ENCODE results near the gene PITPNB.

PITPNB gene

DNA sequence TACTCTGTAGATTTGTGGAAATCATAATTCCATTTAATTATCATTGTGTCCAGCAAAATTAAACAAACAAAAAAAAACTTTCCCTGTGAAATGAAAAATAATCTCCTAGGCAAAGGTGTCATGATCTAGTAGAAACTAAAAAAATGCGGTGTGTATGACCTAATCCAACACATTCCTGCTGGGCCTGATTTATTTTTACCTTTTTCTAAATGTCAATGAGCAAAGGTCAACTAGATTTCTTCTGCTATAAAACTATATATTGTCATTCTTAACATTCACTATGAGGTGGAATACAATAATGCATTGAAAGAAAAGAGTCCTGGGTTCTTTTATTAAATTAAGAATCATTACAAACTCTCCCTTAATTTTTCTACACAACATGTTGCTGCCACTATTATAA is 60.4 kb downstream of the PITPNB start:
- DNase-seq (ENCODE audit: low read depth), result no peak

DNA sequence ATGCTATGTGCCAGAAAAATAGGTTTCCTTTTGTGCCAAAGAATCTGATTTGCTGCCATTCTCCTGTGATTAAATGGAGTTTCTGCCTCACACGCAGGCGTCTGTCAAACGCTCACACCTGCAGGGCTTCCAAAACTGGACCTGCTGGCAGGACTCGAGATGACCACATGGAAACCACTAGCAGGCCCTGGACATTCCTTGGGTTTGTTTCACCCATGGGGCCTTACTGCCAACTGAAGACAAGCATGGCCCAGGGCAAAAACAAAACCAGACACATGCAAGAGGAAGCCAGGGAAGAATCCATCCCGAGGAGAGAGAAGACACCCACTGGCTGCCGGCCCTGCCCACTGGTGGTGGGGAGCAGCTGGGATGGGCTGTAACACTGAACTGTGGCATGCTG is 61.6 kb downstream of the PITPNB start:
- no peak for DNase-seq (ENCODE audit: low read depth)

DNA sequence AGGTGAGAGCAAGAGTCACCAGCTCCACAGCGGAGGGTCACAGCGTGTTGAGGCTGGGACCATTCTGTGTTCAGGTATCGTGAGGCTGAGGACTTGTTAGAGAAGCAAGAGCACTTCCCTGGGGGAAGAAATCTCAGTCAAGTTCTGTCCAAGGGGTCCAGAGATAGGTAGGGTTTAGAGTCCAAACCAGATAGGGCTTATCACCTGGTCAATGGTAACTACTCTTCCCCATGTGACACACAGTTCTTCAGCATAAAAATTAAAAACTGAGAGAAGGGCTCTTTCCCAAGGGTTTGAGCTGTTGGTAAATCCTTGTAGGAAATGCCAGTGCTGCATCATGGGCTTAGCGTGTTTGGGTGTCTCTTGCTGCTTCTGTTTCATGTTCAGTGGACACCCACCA is 62.7 kb downstream of the PITPNB start:
- DNase-seq (ENCODE audit: low read depth), result no peak

DNA sequence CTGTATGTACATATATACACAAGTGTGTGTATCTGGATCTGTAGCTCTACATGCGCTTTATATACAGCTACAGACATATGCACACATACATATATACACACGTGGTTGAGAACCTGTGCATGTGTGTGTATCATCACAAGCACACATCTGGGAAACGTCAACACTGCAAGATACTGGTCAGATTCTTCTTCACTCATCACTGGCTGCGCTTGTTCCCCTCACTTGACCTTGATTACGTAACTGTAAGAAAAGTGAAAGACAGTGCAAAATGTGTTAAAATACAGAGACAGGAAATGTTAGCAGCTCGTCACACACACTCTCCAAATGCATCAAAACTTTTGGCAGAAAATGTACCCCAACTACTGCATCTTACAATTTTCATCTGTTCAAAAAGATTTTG is 65.6 kb downstream of the PITPNB start:
- DNase-seq (ENCODE audit: low read depth), result no peak

DNA sequence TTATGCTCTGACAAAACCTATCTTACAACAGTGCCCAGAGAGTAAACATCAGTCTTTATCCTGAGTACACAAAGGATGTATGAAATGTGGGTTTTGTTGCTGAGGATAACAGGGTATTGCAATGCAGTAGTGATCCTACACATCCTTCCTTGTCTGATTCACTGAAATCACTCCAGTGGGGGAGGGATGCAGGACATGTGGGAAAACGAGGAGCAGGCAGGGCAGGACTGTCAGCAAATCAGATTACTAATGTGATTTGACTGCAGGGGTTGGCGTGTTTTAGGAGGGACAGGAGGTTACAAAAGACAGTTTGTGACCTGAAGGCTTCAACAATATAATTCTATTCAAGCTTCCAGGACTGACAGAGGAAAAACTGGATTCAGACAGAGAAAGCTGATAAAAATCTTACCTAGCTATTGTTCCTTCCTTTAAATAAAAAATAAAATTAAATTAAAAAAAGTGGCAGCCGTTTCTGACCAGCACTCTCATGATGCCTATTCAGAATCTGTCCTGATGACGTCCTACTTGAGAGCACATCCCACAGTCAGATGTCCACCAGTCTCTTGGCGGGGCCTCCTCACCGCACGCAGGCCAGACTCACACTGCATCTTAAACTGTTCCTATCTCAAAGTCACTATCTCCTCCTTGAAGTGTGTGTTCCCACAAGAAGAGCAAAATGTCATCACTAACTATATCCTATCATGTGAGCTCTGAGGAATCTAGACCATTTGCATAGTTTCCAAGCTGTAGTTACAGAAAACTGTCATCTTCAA is 66.9 kb downstream of the PITPNB start:
- DNase-seq (ENCODE audit: low read depth), result no peak

DNA sequence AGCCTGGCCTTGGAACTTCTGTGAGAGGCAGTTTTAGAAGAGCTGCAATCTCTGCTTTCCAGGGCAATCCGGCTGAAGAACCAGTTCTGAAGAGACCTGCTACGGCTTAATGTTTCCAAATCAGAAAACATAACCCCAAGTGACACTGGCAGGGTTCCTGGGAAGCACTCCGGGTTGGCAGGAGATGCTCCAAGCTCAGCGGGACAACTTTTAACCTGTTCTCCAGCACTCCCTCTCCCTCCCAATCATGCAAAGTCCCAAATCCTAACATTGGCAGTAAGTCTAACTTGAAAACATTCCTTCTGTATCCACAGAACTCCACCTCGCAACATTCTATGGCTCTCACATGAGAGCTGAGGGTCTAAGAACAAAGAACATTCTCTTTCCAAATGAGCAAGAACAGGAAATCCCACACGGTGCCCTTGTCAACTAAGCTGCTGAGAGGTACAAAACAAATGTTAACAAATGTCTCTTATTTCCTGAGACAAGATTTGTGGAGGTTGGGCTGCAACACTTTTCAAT is 69.0 kb downstream of the PITPNB start:
- DNase-seq (ENCODE audit: low read depth), result no peak

DNA sequence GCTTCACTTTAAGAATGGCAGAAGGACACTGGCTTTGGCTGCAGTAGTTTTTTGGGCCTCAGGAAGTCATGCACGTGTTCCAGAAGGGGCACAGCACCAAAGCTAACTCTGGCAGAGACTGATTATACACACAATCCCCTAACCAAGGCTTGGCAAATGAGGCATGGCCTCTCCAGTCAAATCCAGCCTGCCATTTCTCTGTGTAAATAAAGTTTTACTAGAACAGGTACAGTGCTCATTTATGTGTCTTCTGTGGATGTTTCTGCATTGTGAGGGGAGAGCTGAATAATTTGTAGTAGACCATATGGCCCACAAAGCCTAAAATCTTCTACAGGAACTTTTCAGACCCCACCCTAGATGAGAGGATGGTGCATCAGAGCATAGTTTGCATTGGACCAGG is 71.1 kb downstream of the PITPNB start:
- no peak for DNase-seq (ENCODE audit: low read depth)

DNA sequence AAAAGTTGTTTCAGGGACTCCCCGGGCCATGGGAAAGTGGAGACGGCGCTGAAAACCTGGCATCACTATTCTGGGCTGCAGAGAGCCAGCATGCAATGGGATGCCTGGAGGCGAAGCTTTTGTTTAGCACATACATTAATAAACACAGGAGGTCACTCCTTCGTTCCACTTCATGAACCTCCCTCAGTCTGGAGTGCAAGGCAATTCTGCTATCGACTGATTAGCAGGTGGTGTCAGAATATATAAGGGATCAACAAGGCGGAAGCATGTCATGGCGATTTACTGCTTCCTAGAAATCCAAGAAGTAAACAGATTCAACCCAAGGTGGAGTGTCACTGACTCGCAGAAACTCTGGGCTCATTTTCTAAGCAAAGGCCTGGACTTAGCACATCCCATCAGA is 72.1 kb downstream of the PITPNB start:
- DNase-seq (ENCODE audit: low read depth), result no peak

DNA sequence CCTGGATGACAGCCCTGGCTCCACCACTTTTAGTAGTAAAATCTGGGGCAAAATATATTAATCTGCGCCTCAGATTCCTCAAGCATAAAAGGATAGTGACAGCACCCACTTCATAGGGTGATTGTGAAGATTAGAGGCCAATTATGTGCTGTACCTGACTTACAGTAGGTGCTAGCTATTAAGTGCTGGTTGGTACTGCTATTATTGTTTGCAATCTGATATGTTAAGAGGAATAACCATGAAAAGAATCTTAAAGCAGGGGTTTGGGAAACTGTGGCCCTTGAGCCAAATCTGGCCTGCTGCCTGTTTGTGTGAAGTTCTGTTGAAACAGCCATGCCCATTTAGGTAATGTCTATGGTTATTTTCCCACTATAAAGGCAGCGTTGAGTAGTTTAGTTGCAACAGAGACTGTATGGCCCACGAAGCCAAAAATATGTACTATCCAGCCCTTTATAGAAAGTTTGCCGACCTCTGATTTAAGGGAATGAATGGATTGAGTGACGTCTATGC is 72.8 kb downstream of the PITPNB start:
- no peak for DNase-seq (ENCODE audit: low read depth)

DNA sequence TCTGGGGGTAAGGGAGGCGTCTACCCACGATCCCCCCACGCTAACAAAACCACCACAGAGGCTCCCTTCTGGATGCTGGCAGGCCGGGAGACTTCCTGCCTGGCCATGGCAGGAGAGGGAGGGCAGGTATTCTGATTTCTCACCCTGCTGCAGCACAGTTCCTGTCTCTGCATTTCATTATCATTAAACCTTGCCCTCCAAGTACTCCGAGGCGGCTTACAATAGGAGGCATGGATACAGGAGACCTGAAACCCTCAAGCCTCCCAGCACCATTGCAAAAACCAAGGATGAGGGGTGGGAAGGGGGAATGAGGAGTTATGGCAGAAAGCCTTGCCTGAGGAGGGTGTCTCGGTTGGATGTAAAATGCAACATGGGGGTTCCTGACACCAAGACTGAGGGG is 73.4 kb downstream of the PITPNB start:
- DNase-seq (ENCODE audit: low read depth), result no peak

DNA sequence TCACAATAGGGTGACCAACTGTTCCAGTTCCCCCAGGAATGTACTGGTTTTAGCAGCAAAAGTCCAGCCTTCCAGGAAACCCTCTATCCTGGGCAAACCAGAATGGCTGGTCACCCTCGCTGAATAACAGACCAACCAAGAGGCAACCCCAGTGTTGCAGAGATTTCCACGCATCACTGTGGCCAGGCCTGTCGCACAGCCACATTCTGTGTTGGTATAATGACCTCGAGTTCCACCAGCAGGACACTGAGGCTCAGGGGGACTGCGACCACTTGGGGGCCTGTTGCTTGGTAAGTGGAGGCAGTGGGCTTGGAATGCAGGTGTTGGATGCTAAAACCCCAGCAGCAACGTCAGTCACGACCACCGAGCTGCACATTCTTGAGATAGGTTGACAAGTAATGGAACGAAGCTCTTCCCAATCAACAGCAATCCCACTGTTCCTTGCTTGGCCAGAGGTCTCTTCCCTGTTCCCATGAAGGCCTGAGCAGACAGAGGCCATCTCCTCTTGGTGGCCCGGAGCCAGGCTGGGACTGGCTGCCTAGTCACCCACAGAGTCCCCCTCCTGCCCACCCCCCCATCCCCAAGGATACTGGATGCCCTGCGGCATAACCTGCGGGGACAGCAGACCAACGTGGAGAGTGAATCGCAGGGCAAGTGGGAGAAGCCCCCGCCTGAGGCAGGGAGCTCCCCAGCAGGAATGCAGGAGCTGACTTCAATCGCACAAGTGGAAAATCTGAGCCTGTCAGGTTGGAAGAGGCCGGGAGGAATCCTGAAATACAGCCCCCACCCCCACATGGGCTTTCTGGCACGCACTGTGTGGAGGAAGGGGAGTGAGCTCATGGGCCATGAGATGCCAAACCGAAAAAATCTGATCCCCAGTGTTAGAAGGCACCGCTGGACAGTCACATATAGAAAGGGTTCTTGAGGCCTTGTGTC is 74.1 kb downstream of the PITPNB start:
- no peak for DNase-seq (ENCODE audit: low read depth)

DNA sequence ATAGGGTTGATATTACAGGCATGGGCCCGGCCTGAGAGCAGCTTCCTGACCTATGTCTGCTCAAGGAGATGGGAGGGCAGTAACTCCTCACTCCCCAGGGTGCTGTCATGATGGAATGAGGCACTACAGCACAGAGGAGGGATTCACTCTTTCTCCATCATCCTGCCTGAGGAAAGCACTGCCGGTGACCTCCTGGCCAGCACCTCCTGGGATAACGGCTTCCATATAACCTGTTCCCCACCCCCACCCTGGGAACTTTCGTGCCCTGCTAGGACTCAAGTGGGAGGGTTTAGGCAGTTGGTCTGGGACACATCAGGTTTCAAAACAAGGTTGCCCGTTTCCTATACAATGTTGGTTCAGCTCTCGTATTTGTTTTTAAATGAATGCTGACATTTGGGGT is 74.8 kb downstream of the PITPNB start:
- no peak for DNase-seq (ENCODE audit: low read depth)

DNA sequence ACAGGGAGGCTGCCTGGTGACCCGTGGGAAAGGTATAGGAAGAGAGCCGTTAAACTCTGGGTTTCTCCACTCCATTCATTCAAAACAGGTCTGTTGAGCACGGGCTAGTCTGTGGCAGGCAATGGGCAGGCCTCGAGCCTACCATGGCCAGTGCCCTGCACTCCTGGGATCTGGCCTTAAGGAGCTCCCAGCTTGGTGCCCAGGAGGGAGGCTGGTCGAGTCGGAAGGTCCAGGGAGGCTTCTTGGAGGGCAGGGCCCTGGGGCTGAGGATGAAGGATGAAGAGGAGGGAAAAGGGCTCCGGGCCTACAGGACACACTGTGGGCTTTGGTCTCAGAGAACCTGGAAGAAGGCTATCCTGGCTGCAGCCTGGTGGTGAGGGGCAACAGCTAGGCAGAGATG is 75.6 kb downstream of the PITPNB start:
- no peak for DNase-seq (ENCODE audit: low read depth)

DNA sequence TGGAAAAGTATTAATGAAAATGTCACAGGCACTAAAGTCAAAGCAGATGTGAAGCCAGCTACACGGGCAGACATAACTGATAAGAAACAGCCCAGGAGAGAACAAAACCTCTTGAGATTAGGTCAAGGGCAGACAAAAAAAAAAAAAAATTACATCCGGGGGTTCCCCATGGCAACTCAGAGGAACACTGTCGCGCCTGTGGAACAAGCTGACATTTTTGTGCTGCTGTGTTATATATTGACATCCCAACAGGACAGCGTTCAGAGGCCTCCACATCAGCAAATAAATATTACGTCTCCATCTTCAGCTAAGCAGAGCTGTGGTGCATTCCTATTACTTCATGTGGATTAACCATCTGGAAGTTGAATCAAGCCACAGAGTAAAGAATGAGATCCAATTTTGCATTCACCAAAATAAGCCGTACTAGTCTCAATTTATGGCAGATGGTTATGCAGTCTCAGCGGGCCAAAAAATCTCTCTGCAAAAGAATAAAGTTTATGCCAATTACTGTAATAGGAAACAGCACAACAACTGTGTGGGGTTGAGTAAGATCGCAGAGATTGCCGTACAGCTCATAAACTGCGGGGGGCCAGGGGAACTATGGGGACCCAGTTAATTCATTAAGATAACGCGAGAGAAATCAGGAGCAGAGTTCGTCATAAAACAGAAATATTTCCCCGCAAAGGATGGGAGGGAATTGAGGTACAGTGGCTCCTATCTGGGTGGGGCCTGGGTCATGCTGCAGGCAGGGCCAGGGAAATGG is 76.2 kb downstream of the PITPNB start:
- no peak for DNase-seq (ENCODE audit: low read depth)

DNA sequence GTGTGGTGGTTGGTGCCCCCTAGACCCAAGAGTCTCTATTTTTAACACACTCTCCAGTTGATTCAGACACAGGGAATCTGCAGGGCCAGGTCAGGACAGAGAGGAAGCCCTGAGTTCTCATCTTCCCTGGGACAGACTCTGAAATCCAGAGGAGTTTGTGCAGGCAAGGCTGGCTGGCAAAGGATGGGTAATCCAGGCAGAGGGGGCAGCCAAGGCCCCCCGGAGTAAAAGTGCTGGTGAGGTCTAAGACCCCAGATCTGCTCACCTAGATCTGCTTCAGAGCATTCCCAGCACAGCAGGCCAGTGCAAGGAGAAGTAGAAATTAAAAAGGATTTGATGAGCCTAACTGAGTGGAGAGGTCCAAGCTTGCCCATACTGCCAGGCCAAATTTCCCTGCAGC is 76.9 kb downstream of the PITPNB start:
- no peak for DNase-seq (ENCODE audit: low read depth)

DNA sequence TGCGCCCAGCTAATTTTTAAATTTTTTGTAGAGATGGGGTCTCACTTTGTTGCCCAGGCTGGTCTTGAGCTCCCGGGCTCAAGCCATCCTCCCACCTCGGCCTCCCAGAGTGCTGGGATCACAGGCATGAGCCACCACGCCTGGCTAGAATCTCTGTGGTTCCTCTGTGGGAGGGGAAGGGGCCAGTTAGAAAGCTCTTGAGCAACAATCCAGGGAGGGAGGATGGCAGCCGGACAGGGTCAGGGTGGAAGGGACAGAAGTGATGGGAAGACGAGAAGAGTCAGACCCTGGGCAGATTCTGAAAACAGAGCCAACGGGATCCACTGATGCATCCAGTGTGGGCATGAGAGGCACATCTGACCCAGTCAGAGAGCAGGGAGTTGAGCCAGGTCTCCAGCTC is 78.6 kb downstream of the PITPNB start:
- no peak for DNase-seq (ENCODE audit: low read depth)

DNA sequence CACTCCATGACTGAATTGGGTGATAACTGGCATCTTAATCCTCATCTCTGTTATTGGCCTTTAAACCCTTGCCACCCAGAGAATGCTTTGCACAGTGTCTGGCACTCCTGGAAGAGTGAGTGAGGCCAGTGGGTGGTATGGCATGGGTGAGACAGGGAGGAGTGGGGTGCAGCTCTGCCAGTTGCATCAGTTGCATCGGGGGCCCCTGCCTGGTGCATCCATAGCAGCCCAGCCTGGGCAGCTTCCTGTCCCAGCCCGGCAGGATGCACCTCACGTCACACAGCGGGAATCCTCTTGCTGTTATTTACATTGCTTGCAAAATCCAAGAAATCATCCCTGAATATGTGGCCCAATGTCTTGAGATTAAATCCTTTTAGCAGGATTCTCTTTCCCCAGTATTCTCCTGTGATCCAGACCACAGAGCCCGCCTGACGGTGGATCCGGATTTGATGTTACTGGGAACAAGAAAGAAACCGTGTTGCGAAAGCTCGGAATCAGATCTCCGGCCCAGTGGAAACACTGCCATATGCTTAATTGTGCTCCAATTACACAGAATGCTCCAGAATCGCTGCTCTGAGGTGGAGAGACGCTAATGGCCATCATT is 79.9 kb downstream of the PITPNB start:
- DNase-seq (ENCODE audit: low read depth), result no peak

DNA sequence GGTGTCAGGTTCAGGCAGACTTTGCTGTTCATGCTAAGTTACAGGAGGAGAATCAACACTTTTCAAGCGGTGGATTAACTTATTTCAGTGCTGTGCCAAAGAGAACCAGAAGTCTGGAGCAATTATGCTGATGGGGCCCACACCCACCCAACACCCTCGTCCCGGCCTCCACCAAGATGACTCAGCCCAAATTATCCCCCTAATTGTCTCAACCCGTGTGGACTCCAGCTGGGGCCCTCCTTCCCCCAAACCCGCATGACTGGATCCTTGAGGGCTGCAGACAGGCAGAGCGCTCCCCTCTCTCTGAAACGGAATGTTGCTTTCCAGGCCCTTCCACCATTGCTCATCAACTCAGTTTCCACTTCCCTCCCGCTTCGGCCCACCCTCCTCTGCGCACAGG is 82.9 kb downstream of the PITPNB start:
- no peak for DNase-seq (ENCODE audit: low read depth)

DNA sequence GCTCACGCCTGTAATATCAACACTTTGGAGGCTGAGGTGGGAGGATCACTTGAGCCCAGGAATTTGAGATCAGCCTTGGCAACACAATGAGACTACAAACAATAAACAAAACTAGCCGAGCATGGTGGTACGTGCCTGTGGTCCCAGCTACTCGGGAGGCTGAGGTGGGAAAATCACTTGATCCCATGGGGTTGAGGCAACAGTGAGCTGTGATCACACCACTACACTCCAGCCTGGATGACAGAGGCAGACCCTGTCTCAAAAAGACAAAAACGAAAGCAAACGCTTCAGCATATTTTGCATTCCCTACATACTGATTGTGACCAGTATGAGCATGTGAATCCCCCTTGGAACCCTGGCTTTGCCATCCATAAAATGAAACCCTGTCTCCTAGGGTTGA is 83.6 kb downstream of the PITPNB start:
- DNase-seq (ENCODE audit: low read depth), result no peak

DNA sequence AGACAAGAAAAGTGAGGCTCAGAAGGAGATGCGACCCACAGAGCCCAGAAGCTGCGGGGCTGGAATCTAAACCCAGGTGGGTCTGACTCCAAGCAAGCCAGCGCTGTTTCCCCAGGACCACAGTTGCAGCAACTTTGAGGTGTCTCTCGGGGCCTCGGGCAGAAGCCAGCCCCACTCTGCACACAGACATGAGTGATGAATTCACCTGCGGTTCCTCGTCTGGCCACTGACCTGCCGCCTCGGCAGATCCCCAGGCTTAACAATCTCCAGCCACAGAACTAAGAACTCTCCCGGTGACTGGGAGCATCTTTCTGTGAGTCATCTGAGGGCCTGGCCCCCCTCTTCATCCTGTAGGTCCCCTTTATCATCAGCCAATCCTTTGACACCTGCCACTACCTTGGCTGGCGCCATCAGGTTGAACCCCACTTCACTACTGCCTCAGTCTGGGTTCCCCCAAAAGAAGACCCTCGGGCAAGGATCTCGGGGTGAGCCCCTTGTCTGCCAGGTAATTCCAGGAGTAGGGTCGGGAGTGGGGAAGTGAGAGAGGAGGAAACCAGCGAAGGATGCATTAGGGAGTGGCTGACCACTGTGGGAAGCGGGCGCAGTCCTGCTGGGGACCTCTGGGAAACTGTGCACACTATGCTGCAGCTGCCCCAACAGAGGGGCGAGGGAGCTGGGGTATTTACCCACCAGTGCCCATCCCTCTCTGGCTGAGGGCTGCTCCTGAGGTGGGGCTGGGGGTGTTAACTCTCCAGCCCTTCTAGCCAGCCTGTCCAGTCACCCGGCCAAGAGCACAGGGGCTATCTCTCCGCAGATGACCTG is 84.5 kb downstream of the PITPNB start:
- DNase-seq (ENCODE audit: low read depth), result no peak

DNA sequence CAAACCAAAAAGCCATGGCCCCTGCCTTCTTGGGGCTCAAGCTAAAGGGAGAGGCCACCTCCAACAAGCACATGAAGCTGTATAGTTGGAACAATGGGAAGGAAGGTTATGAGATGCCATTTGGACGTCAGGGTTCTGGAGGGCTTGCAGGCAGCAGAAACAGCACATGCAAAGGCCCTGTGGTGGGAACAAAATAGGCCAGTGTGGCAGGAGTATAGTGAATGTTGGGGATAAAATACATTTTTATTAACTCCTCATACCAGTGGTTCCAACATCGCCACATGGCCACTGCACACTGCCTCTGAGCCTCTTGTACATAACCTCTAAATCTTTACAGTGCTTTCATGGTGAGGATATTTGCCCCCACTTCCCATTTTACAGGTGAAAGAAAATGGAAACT is 85.3 kb downstream of the PITPNB start:
- DNase-seq (ENCODE audit: low read depth), result no peak
